HG02759 (cell line): Measurements from ENCODE around the gene PTX4.

Experiments
- ATAC-seq: cut with Tn5 transposase; IDR thresholded peaks from one replicate; pipeline ENCODE4 v1.9.1; 2021; ENCODE audit warnings: mild to moderate bottlenecking, moderate library complexity; ENCODE audit not compliant: unreplicated experiment

The PTX4 gene, protein sequence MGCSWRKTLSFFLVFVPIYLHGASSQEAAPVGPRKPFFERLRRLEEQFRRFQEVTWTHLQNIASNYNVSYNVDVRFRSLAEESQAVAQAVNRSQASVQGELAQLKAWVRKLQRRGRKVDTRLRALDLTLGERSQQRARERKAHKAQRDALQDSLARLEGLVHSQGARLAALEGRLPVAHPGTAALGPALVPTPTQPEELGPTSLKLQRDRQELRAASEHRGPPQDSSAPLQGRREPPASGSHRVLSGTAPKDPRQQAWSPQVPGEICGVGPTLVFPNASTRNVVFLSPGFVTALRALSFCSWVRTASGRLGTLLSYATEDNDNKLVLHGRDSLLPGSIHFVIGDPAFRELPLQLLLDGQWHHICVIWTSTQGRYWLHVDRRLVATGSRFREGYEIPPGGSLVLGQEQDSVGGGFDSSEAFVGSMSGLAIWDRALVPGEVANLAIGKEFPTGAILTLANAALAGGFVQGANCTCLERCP

DNA sequence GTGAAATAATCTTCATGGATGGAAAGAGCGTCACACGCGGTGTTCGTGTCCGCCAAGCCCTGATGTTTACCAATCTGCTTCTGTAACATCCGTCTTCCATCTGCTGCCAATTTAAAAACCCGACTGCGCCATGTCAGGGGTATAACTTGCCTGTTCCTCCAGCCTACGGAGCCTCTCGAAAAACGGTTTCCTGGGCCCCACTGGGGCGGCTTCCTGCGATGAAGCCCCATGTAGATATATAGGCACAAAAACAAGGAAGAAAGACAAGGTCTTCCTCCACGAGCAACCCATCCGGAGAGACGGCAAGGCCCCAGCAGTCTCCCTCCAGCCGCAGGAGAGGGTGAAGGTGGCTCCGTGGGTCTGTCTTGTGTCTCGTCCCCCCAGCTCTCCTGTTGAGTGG is at the start of gene PTX4:
TSS of gene PTX4 (minus strand) at position 326 of the 400 bp plus-strand sequence. CDS start at position 291, 35 bp downstream.
- ATAC-seq = no peak

DNA sequence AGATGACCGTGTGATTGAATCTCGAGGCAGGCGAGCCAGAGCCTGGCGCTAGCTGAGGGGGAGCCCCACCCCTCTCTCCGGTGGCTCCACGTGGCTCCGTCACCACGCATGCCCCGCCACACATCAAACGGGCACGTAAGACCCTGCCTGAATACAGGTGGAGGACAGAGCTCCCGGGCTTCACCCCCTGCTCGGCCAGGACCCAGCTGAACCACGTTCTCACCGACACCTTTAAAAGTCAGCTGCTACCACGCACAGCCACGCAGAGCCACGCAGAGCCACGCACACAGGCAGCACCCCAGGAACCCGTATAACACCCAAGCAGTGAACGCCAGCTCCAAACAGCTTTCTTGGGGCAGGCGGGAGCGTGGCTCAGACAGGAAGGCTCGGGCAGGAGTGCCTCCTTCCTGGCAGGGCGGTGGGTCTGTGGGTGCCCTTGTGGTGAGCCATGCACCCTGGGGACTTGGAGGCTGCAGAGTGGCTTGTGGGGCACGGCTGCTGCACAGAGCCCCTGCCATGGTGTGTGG is 49.1 kb upstream of the PTX4 start:
- no peak for ATAC-seq

DNA sequence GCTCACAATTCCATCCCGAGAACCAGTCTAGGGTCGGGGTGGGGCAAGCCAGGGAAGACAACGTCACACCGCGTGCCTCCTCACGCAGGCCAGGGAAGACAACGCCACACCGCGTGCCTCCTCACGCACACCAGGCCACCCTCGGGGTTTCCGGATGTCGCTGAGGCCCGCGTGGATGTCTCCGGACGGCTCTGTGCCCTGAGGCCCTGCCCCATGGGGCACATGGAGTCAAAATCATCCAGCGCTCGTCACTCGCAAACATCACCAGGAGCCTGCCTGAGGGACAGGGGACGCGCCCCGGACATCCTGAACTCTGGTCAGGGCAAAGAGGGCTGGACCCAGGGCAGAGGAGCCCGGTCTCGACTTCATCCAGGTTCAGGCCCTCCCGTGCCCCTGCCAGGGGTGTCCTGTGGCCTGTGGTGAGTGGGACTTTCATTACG is 48.4 kb upstream of the PTX4 start:
- ATAC-seq = no peak

DNA sequence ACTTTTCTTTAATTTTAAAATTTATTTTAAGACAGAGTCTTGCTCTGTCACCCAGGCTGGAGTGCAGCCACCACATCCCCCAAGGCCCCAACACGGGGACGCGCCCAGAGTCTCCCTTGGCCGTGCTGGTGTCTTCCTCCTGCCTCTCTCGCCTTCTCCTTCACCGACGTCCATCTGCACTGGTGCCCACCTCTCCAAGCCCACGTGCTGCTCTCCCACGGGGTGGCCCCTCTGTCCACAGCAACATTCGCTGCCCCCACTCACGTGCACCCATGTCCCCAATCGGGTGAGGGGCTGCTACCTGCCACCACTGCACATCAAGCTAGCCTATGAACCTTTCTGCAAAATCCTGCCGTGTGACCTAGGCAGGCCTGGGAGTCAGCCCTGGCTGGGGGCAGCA is 47.9 kb upstream of the PTX4 start:
- no peak for ATAC-seq

DNA sequence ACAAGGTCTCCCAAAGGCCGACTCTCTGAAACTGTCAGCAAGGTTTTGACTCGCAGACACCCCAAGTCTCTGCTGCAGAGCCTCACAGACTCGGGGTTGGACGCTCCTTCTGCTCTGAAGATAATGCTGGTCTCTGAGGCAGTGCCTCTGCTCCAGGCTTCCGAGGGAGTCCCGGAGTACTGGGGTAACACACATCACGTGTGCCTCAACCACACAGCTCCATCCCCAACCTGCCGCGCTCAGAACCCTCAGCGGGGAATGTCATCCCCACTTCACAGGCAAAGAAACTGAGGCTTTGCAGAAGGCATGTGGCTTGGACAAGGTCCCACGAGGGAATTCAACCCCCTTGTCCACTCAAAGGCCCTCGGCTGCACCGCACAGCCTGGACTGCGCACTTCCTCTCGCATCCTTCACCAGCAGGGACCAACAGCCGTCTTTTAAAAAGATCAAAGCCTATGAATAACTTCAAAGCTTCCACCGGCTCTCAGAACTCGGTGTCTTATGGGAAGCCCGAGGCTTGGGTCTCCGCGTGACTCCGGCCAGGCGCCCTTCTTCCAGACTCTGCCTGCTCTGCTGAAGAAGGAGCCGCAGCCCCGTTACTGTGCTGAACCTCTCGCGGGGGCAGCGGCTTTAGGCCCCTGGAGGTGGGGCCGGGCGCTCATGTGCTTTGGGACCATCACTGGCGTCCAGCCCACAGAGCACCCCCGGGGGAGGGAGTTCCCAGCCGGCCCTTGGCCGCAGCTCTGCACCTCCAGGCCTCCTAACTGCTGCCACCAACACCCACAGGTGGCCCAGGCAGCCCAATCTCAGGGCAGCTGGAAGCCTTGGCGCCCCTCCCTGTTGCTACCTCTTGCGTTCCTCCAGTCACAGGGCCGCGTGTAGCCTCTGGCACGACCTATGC is 46.9 kb upstream of the PTX4 start:
- no peak for ATAC-seq

DNA sequence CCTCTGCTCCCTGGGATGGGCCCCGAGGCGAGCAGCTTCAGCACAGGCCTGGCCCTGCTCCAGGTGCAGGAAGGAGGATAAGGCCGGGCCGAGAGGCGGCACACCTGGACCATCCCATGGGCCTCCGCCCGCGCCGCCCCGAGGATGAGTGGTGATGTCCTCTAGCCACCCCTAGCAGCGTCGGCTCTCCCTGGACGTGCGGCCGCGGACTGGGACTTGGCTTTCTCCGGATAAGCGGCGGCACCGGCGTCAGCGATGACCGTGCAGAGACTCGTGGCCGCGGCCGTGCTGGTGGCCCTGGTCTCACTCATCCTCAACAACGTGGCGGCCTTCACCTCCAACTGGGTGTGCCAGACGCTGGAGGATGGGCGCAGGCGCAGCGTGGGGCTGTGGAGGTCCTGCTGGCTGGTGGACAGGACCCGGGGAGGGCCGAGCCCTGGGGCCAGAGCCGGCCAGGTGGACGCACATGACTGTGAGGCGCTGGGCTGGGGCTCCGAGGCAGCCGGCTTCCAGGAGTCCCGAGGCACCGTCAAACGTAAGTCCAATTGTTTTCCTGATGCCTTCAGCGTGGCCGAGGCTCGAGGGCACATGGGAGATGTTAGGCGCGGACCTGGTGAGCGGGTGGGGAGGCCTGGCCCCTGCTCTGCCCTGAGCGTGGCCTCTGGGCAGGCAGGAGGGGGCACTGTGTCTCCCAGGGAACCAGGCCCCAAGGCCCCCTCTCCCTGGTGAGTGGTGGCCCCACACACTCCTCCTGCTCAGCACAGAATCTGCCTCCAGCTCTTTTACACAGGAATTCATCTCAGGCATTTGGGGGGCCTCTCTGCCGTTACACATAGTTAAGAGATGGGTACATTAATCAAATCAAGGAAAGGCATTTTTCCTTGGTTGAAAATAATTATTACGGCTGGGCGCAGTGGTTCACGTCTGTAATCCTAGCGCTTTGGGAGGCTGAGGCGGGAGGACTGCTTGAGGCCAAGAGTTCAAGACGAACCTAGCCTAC is 45.6 kb upstream of the PTX4 start:
- no peak for ATAC-seq

DNA sequence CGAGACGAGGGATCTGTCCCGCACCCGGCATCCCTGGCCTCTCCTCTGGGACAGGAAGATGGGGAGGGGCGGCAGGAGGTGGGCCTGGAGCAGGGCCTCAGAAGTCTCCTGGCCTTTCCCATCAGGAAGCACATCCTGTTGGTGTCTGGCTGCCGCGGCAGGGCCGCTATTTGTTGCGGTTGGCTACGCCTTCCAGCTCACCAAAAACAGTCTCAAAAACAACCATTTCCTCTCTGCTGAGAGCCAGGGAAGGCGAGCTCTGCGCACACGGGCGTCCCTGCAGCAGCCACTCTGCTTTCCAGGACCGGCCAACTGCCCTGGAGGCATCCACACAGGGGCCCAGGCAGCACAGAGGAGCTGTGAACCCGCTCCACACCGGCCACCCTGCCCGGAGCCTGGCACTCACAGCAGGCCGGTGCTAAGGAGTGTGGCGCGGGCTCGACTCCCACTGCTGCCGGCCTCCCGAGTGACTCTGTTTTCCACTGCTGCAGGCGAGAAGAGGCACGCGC is 44.8 kb upstream of the PTX4 start, which contains the start of gene TMEM204:
TSS of gene TMEM204 (plus strand) at position 224 of the 509 bp plus-strand sequence. CDS start 610 bp downstream, outside the sequence.
- ATAC-seq = no peak

DNA sequence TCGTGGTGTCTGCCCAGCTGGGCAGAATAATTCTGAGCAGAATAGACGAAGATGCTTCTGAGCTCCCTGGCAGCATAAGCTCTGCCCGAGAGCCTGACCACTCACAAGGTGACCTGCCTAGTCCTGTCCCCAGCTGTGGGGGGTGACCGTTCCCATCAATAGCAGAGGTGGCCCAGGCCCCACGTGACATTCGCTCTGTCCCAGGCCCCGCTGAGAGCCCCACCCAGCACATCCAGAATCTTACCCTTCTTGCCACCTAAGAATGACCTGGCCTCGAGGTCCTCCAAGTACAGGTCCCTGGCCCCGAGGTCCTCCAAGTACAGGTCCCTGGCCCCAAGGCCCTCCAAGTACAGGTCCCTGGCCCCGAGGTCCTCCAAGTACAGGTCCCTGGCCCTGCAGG is 44.0 kb upstream of the PTX4 start:
- no peak for ATAC-seq

DNA sequence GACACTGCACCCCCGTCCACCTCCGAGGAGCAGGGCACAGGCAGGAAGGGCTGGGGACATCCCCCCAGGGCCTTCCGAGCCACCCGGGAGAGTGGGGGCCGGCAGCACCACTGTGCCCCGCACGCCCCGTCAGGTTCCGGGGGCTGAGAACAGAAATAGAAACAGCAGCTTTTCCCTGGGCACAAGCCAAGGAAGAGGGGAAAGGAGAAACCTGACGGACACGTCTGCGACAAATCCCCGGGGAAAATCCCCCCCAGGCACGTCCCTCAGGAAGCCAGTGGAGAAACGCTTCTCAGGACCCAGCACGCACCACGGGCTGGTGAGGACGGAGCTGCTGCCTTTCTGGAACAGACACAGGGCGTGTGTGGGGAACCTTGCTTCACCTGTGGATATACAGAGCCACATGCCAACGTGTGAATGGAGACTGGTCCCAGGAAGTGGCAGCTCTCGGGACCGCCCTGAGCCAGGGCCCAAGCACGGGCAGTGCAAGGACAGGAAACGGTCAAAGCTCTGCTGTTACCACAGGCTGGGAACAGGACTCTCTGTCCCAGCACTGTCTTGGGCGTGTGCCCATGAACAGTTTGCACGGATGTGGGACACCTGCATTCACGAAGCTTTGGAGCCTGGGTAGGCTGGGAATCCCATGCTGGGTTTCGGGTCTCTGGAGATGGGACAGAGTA is 43.5 kb upstream of the PTX4 start:
- no peak for ATAC-seq

DNA sequence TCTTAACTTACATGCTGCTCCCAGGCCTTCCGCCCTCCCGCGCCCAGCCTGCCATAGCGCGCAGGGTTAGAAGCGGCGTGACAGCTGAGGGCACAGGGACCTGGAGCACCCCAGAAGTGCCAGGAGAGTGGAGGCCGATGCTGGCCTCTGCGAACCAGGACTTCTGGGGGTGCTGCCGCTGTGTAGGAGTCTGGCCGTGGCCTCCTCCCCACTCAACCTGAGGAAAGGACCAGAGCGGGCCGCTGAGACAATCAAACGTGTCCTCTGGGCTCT is 42.8 kb upstream of the PTX4 start:
- ATAC-seq = no peak

DNA sequence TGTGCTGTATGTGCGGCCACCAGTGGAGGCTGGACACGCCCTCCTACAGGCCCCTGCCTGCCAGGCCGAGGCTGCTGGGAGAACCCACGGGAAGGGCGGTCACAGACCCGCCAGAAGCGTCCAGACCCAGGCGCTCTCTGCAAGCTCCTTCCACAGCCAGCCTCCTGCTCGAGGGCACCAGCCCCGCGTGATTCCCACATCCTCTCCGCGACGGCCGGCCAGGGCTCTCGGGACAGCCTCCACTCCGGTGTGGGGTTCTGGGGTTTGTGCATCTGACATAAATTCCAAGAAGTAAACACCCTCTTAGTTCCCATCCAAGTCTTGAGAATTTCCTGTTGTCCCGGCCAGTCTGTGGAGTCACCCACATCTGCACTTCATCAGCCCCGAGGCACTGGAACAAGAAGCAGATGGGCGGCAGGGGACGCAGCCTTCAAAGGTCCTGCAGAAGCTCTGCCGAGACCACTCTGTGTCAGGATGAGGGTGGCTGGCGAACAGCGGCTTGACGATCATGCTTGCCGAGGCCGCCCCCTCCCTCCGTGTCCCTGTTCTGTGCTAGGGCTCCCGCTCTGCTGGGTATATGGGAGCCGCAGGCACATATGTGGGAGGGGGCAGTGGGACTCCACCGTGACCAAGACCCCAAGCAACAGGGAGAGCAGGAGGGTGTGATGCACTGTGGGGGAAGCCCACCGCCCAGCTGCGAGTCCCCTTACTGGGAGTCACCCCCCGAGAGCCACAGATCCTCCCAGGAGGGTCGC is 42.3 kb upstream of the PTX4 start:
- no peak for ATAC-seq

DNA sequence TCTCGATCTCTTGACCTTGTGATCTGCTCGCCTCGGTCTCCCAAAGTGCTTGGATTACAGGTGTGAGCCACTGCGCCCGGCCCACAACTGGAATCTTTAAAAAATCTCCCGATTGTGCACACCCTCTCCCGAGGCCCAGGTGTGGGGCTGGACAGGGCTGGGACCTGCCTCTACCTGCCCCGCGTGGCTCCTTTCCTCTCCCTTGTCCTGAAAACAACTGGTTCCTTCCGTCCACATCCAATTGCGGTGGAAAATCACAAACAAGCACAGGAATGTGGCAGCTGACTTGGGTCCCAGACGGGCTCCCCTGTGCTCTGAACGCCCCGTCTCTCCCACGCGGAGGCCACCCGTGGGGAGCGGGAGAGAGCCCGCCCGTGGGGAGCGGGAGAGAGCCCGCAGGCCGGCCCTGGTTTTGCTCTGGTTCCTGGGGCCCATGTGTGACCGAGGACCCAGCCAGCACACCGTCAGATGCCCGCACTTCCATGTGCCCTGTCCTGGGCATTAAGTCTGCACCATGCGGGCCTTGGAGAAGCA is 41.7 kb upstream of the PTX4 start:
- no peak for ATAC-seq

DNA sequence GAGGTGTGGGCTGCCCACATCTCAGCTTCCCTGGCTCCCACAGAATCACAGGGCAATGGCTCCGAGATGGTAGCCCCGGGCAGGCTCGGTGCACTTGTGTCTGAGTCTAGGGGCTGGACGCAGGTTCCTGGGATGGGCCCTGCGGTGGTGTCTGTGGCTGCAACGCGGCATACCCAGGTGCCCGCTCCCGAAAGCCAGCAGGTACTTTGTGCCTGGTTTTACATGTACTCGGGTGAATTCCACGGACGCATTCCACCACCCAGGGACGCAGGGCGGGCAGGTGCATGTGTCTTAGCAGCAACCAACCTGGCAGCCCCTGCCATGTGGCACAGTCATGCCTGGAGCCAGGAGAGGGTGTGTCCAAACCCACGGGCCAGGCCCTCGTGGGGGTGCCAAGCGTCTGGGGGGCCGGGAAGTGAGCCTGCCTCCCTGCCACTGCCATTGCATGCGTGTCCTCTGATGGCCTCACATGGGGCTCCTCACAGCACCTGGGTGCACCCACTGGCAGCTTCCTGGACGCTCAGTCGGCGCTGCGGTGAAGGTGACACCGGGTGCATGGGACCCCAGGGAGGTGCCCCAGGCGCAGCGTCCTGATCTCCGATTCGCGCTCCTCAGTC is 40.3 kb upstream of the PTX4 start:
- no peak for ATAC-seq

DNA sequence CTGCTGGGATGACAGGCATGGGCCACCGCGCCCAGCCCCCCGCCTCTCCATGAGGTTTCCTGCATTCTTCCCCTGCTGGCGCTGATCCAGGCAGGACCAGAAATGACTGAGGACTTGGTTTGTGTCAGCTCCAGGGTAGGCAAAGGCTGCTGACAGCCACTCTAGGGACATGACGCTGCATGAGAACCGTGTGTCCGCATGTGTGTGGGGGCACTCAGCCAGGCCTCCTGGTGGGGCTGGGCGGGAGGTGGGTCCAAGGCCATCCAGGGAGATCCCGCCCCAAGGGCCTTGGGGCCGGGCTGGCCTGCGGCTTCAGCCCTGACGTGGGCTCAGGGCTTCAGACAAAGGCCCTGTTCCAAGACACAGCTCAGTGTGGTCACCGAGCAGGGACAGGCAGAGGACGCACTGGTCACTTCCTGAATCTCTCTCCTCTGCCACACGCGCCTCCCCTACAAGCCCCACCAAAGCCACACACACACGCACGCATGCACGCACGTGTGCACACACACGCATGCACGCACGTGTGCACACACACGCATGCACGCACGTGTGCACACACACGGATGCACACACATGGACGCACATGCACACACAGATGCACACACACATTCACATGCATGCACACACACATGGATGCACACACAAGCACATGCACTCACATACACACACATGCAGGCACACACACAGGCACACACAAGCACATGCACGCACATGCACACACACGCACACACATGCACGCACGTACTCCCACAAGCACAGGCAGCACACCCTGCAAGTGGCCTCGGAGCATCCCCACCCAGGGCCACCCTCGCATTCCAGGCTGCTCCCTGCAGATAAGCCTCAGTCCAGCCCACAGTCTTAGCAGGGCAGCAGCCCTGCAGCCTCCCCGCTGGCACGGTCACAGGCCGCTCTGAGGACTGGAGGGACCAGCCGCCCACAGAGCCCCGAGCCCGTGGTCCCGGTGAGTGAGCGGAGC is 39.4 kb upstream of the PTX4 start:
- no peak for ATAC-seq

DNA sequence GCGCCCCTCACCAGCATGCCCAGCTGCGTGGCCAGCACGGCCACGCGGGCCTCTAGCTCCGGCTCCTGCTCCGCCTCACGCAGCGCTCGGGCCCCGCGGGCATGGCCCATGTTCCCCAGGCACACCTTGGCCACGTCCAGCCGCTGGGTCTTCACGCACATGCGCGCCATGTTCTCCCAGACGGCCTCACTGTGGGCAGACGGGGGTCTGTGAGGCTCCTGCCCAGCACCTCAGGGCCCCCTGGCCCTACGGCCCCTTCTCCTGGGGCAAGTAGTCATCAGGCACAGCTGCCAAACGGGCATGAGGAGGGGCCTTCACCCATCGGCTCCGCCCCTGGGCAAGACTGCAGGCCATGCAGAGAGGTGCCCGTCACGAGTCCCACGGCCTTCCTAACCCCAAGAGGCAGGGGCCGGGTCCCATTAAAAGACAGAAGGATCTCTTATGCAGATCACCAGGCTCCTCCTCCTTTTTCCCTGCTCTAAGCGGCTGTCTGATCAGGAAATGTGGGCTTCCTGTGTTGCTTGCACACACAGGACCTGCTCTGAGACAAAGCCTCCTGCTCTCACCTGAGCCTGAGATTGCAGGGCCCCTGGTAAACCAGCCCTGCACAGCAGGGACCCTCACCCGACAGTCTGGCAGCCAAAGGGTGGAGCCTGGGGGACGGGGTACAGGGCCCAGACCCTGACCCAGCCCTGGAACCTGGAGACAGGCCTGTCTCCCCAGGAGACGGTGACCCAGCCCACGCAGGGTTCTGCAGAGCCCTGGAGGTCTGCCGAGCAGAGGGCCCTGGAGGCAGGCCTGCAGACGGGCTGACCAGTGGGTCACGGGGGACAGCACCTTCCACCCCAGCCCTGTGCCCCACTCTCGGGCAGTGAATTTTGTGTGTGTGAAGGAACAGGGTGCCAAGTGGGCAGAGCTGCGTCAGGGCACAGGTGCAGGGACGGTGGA is 38.1 kb upstream of the PTX4 start:
- no peak for ATAC-seq
